Urinary bladder (tissue), 4 donors: ENCODE measurements around the gene COL6A6. TPM values are rescaled to one million over a fixed set of nuclear protein-coding genes. Genes with fewer than 3 reads are reported as not detected.

ENCODE experiments used
- DNase-seq: peaks from one replicate; pipeline ENCODE4 v3.0.0-alpha.2; 2015; ENCODE audit errors: extremely low spot score
- H3K27ac ChIP-seq: one replicate; pipeline ENCODE4 v1.5.1; 2013; ENCODE audit warnings: low read depth, mild to moderate bottlenecking, moderate library complexity
- H3K36me3 ChIP-seq: one replicate; pipeline ENCODE4 v1.6.1; 2013; ENCODE audit warnings: mild to moderate bottlenecking, moderate library complexity; ENCODE audit not compliant: insufficient read depth
- H3K4me1 ChIP-seq: one replicate; pipeline ENCODE4 v1.6.1; 2013; ENCODE audit warnings: mild to moderate bottlenecking, moderate library complexity; ENCODE audit not compliant: insufficient read depth
- H3K4me3 ChIP-seq: one replicate; pipeline ENCODE4 v1.5.1; 2013; ENCODE audit warnings: low read depth, low read length
- WGBS: extraction: QIAGEN DNeasy Blood & Tissue Kit; methylation state at CpG from one replicate; pipeline ENCODE4 v1.1.7; 2013; 5-methylcytosine and 5-hydroxymethylcytosine counted together
- polyA plus RNA-seq: library from polyadenylated mRNA; stranded (reverse); fragments of 200-250 nt; gene quantifications from one replicate; pipeline ENCODE4 v1.2.3, GENCODE V29; 2013
- total RNA-seq: library from RNA; depleted of rRNA; stranded (reverse); fragments of >200 nt; gene quantifications from one replicate; pipeline ENCODE4 v1.2.3, GENCODE V29; 2014
- donor health status: healthy with polysubstance abuse.
- donor health status: healthy.

COL6A6 gene, protein sequence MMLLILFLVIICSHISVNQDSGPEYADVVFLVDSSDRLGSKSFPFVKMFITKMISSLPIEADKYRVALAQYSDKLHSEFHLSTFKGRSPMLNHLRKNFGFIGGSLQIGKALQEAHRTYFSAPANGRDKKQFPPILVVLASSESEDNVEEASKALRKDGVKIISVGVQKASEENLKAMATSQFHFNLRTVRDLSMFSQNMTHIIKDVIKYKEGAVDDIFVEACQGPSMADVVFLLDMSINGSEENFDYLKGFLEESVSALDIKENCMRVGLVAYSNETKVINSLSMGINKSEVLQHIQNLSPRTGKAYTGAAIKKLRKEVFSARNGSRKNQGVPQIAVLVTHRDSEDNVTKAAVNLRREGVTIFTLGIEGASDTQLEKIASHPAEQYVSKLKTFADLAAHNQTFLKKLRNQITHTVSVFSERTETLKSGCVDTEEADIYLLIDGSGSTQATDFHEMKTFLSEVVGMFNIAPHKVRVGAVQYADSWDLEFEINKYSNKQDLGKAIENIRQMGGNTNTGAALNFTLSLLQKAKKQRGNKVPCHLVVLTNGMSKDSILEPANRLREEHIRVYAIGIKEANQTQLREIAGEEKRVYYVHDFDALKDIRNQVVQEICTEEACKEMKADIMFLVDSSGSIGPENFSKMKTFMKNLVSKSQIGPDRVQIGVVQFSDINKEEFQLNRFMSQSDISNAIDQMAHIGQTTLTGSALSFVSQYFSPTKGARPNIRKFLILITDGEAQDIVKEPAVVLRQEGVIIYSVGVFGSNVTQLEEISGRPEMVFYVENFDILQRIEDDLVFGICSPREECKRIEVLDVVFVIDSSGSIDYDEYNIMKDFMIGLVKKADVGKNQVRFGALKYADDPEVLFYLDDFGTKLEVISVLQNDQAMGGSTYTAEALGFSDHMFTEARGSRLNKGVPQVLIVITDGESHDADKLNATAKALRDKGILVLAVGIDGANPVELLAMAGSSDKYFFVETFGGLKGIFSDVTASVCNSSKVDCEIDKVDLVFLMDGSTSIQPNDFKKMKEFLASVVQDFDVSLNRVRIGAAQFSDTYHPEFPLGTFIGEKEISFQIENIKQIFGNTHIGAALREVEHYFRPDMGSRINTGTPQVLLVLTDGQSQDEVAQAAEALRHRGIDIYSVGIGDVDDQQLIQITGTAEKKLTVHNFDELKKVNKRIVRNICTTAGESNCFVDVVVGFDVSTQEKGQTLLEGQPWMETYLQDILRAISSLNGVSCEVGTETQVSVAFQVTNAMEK (N-terminal part only)
- total RNA-seq (31.5 TPM), polyA plus RNA-seq (0.04 TPM)

DNA sequence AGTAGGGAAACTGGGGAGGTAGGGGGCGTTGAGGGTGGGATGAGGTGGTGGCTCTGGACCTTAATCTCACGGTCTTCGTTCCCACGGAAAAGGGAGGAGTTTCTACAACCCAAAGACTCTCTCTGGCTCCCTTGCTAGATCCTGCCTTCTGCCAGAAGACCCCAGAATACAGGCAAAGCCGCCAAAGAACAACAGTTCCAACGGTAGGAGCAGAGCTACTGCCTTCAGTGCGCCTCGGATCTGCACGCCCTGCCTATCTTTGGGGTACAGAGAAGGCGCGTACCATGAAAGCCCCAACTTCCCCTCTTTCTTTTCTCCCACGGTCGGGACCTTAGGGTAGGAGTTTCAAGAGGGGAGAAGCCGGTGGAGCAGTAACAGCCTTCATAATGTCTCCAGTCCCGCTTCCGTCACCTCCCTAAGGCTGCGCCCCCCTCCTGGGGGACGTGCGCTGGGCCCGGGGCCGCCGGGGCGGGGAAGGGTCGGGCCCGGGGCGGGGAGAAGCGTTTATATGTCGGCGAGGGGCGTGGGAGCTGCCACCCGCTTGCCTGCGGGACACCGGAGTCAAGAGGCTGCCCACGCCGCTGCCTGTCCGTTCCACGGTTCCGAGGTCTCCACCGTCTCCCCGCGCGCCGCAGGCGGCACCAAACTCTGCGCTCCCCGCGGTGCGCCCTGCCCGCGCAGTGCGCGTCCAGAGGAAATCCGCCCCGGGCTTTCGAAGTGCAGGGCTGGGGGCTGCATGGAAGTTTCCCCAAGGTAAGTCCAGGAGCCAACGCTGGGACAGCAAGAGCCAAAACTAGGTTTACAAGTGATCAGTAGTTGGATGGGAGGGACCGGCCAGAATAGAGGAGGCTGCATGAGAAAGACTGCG lies at the start of gene COL6A6:
Gene COL6A6 (plus strand): TSS at position 533 of the 868 bp plus-strand sequence. CDS start 43,188 bp downstream, outside the sequence.
- H3K4me1 ChIP-seq: no peaks in the 10 kb centered on the region
- WGBS: 2% methylated on average over 58 of the region's 58 CpGs
- no peak for DNase-seq
- no peak within 1 kb of the TSS for H3K4me3 ChIP-seq
- peaks cover 1% of the 10 kb centered on the region for H3K36me3 ChIP-seq
- H3K27ac ChIP-seq: no peak within 1 kb of the TSS

GRCh38 chr3:130468311-130468710 lies 48.7 kb upstream of the COL6A6 start:
- DNase-seq: no peak
- Histone ChIP-seq H3K4me3 (no peak overlapping the region), H3K36me3 (no peaks in the 10 kb centered on the region), H3K4me1 (no peaks in the 10 kb centered on the region), H3K27ac (no peak overlapping the region)
- WGBS: 97% methylated on average over 1 of the region's 1 CpG

DNA sequence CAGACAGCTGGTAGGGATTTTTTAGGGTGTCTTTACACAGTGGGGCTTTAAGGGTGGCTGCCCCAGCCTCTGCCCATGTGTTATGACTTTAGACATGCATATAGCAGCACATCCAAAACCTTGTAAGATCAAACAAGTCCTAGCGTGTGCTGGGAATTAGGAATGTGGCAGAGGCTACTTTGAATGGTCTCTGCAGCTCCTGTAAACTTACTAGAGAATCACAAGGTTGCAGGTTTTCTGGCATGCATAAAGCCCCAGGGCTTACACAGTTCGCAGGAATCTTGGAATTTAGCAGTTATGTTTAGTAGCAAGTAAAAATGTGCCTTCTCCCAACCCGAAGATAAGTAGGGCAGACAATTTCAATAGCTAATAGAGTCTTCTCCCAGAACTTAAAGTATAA lies 46.9 kb upstream of the COL6A6 start:
- Histone ChIP-seq H3K36me3 (no peaks in the 10 kb centered on the region), H3K27ac (no peak overlapping the region), H3K4me1 (no peaks in the 10 kb centered on the region), H3K4me3 (no peak overlapping the region)
- no peak for DNase-seq
- 32% methylated on average over 3 of the region's 3 CpGs for WGBS

DNA sequence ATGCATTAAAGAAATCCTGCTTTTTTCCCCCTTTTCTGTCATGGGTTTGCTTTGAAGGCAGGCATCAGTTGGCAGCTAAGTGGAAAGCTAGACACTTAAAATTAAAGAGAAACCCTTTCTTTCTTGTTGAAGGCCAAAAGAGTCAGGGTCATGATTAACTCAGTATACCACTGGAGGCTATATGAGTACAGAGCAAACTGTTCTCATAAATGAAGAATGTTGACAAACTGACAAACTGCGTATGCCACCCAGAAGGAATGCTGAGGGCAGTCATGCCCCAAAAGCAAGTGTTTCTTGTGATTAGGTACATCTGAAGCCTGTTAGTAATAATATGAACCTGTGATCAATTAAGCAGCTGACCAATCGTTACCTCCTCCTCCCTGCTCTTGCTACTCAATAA lies 43.6 kb upstream of the COL6A6 start:
- 53% methylated on average over 2 of the region's 2 CpGs for WGBS
- Histone ChIP-seq H3K27ac (no peak overlapping the region), H3K4me1 (no peaks in the 10 kb centered on the region)

DNA sequence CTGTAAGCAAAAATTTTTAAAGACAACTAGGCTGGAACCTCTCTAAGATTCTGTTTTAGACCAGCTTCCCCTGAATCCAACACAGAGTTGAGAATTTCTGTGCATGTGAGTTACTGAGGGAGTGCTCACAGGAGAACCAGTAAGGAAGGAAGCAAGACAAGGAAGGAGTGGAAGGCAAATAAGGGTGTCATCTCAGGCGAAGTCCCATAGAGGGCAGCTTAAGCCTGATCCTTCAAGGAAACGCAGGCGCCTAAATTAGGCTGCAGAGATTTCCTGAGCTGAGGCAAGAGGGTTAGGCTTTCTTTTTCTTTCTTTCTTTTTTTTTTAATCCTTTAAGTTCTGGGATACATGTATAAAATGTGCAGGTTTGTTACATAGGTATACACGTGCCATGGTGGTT lies 36.2 kb upstream of the COL6A6 start:
- no peak overlapping the region for H3K4me3 ChIP-seq
- WGBS: 20% methylated on average over 4 of the region's 4 CpGs
- H3K27ac ChIP-seq: no peak overlapping the region
- no peak for DNase-seq
- H3K4me1 ChIP-seq: no peaks in the 10 kb centered on the region
- H3K36me3 ChIP-seq: no peaks in the 10 kb centered on the region

More for the DNA sequence above, 43.6 kb upstream of the COL6A6 start:
- Histone ChIP-seq H3K4me3 (no peak overlapping the region), H3K36me3 (no peaks in the 10 kb centered on the region)
- no peak for DNase-seq

DNA sequence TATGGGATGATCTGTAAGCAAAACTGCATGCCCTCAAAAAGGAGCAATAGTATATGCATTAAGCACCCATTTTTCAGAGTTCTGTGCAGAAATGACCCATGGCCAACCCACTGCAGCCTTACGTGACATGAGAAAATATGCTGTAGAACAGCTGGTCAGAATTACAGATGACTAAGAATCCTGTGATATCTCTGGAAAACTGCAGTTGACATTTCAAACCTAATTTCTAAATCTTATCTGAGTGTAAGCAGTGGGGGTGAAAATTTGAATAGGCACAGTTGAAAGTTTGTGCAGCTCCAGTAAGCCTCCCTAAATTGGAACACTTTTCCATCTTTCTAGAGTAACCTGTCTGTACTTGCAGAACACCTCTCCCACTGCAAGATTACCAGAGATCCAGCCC lies 28.7 kb upstream of the COL6A6 start:
- no peak for DNase-seq
- H3K4me1 ChIP-seq: no peaks in the 10 kb centered on the region
- no peaks in the 10 kb centered on the region for H3K36me3 ChIP-seq
- WGBS: 44% methylated on average over 1 of the region's 1 CpG
- H3K4me3 ChIP-seq: no peak overlapping the region
- H3K27ac ChIP-seq: no peak overlapping the region

GRCh38 chr3:130488769-130489450 lies 28.1 kb upstream of the COL6A6 start:
- H3K4me3 ChIP-seq: no peak overlapping the region
- no peak for DNase-seq
- no peaks in the 10 kb centered on the region for H3K4me1 ChIP-seq
- 76% methylated on average over 2 of the region's 2 CpGs for WGBS
- no peaks in the 10 kb centered on the region for H3K36me3 ChIP-seq
- no peak overlapping the region for H3K27ac ChIP-seq

DNA sequence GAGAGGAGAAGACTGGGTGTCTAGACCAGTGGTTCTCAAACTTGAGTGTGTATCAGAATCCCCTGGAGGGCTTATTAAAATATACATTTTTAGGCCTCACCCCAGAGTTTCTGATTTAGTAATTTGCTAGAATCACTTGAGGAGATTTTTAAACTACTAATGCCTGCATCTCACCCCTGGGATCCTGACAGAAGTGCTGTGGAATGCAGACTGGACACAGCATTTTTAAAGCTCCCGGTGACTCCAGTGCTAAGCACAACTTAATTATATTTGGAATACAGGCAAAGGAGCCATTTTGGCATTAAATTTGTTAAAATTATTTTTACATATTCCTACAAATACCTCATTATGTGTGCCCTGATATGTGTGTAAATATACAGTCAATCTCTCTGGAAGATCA lies 26.7 kb upstream of the COL6A6 start:
- 48% methylated on average over 1 of the region's 1 CpG for WGBS
- H3K36me3 ChIP-seq: no peaks in the 10 kb centered on the region
- H3K27ac ChIP-seq: no peak overlapping the region
- H3K4me1 ChIP-seq: no peaks in the 10 kb centered on the region
- no peak overlapping the region for H3K4me3 ChIP-seq
- DNase-seq: no peak

DNA sequence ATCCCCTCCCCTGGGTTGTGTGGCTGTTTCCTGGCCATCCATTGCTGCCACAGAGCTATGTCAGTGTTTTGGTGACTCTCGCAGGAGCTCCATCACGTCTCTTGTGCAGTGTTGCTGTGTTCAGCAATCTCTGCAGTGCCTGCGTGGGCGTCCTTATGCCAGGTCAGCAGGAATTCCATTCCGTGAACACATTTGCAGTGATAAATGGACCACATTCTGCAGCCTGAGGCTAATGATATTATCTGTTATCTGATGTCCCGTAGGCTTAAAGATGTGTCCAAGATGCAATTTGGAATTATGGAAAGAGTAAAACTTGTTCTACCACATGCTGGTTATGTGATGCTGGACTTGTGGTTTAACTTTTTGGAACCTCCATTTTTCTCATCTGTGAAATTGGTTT lies 25.5 kb upstream of the COL6A6 start:
- no peak overlapping the region for H3K27ac ChIP-seq
- 70% methylated on average over 6 of the region's 6 CpGs for WGBS

GRCh38 chr3:130504701-130505100 lies 12.3 kb upstream of the COL6A6 start:
- DNase-seq: no peak
- Histone ChIP-seq H3K4me1 (no peaks in the 10 kb centered on the region), H3K36me3 (no peaks in the 10 kb centered on the region), H3K27ac (no peak overlapping the region), H3K4me3 (no peak overlapping the region)
- 88% methylated on average over 2 of the region's 2 CpGs for WGBS

More for the DNA sequence above, 25.5 kb upstream of the COL6A6 start:
- Histone ChIP-seq H3K4me3 (no peak overlapping the region), H3K36me3 (no peaks in the 10 kb centered on the region), H3K4me1 (no peaks in the 10 kb centered on the region)
- DNase-seq: no peak

DNA sequence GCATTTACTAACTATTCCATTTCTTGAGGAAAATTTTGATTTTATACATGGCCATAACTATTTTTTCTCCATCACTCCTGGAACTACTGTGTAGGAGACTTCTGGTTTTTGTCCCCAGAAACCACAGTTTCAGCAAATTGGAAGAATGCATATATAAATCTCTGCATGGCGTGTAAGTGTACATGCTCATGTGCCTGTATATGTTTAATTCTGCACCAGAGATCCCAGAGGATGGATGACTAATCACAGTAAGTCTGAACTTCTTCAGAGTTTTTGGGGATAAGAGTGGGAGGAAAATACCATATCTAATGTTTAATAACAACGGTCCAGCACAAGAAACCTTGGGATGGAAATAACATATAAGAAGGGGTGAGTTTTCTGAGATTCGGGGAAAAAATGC lies 10.9 kb upstream of the COL6A6 start:
- no peak for DNase-seq
- H3K4me1 ChIP-seq: no peaks in the 10 kb centered on the region
- no peak overlapping the region for H3K27ac ChIP-seq
- WGBS: 52% methylated on average over 3 of the region's 3 CpGs
- H3K4me3 ChIP-seq: no peak overlapping the region
- no peaks in the 10 kb centered on the region for H3K36me3 ChIP-seq

GRCh38 chr3:130507746-130508145 lies 9.2 kb upstream of the COL6A6 start:
- Histone ChIP-seq H3K4me1 (no peaks in the 10 kb centered on the region), H3K36me3 (no peaks in the 10 kb centered on the region), H3K4me3 (no peak overlapping the region), H3K27ac (no peak overlapping the region)
- no peak for DNase-seq
- 93% methylated on average over 2 of the region's 2 CpGs for WGBS
